NCI-H82 treated with DMSO at 0.1 percent for 48 hours (cell line): ENCODE results near the gene CHKA.

ENCODE experiments used
- DNase-seq: peaks from one replicate; lab custom pipeline; 2025; ENCODE audit not compliant: unreplicated experiment; lab: John Stamatoyannopoulos, UW

Gene CHKA

DNA sequence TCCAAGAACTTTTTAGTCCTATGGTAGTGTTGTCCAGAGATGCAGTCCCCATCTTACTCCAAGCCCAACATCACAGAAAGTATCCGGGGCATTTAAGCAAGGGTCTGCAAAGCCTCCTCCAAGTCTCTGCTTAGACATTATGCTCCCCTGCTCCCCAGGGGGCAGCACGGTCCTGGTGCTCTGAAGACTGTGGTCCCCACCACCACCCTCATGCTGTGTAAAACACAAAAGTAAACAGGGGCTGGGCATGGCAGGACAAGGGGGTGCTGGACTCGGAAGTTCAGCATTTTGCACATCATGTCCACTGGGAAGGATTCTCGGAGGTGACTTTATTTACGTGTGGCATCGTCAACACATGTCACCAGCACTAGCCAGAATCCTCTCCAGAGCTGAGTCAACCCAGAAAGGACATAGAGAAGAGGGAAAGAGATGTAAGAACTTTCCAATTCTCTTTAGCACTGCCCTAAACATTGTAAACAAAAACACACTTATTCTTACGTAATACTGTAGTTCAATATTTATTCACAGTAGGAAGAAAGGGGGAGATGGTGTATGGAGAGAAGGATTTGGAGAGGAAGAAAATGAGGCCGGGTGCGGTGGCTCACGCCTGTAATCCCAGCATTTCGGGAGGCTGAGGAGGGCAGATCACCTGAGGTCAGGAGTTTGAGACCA is 44.7 kb downstream of the CHKA start:
- DNase-seq: no peak

- no peak for DNase-seq
Observed at GRCh38 chr11:68074584-68075352, 46.4 kb downstream of the CHKA start.

GRCh38 chr11:68071281-68072048 is 49.7 kb downstream of the CHKA start:
- DNase-seq: no peak

GRCh38 chr11:68067991-68068390 is 53.2 kb downstream of the CHKA start:
- DNase-seq: no peak

- no peak for DNase-seq
Observed at GRCh38 chr11:68066742-68067141, 54.4 kb downstream of the CHKA start.

DNA sequence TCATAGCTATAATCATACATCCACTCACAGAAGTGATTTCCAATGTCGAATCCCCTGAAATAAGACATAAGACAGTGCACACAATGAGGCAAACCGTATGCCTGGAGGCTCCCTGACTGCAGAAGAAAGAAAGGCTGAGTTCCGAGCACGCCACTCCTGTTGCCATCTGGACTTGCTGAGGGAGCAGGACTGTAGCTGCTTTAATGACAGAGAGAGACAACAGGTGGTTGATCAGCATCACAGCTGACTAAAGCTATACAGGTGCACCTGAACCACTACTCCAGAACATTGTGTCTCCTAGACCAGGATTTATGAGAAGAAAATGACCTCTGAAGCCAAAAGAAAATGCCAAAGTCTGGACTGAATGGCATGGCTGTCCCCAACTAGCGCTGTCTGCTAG is 55.3 kb downstream of the CHKA start:
- DNase-seq: no peak

- DNase-seq: no peak
Observed at GRCh38 chr11:68064926-68065325, 56.3 kb downstream of the CHKA start.

DNA sequence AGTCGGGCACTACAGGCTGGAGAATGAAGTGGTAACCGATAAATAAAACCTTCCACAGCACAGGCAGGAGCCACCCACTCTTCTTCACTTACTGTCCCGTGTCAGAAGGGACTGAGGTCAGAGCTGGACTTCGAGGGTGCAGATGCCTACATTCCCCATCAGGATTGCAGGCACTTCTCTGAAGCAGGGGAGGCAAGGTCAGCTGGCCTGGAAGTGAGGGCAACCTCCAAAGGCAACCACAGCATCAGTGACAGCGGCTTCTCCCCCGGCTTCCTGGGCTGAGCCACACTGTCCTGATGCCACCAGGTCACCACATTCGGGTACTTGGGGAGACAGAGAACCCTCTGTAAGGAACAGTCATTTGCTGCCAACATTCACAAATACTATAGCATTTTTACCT is 59.7 kb downstream of the CHKA start:
- no peak for DNase-seq

DNA sequence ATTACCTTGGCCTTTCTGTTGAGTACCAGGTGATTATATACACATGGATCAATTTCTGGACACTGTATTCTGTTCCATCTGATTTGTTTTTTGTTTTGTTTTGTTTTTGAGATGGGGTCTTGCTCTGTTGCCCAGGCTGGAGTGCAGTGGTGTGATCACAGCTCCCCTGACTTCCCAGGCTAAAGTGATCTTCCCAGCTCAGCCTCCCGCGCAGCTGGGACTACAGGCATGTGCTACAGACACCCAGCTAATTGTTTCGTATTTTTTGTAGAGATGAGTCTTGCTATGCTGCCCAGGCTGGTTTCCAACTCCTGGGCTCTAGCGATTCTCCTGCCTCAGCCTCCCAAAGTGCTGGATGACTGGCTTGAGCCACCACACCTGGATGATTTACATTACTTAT is 63.4 kb downstream of the CHKA start:
- DNase-seq: no peak

DNA sequence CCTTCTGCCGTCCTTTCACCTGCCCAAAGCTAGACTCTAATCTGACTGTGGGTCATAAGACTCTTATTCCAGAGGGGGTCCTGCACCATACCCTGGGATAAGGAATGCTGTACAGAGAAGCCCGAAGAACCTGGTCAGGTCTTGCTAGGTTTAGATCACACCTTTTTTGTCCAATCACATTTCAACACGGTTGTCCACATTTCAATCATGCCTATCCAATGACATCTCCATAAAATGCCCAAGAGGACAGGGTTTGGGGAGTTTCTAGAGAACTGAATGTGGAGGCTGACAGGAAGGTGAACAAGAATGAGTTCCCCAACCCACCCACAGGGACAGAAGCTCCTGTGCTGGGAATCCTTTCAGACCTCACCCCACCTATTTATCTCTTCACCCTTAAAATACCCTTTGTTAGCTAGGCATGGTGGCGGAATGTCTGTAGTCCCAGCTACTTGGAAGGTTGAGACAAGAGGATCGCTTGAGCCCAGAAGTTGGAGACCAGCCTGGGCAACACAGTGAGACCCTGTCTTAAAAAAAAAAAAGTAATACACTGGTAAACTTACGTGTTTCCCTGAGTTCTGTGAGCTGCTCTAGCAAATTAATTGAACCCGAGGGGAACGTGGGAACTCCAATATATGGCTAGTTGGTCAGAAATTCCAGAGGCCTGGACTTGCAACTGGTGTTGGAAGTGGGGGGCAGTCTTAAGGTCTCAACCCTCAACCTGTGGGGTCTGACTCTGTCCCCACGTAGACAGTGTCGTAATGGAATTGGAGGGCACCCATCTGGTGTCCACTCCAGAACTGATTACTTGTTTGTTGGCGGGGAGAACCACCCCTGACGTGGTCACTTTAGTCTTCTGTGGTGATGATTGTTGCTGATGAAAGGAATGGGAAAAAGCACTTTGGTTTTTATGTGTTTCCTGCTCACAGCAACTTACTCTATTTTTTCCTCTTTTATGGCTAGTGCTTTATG is 64.6 kb downstream of the CHKA start:
- no peak for DNase-seq

DNA sequence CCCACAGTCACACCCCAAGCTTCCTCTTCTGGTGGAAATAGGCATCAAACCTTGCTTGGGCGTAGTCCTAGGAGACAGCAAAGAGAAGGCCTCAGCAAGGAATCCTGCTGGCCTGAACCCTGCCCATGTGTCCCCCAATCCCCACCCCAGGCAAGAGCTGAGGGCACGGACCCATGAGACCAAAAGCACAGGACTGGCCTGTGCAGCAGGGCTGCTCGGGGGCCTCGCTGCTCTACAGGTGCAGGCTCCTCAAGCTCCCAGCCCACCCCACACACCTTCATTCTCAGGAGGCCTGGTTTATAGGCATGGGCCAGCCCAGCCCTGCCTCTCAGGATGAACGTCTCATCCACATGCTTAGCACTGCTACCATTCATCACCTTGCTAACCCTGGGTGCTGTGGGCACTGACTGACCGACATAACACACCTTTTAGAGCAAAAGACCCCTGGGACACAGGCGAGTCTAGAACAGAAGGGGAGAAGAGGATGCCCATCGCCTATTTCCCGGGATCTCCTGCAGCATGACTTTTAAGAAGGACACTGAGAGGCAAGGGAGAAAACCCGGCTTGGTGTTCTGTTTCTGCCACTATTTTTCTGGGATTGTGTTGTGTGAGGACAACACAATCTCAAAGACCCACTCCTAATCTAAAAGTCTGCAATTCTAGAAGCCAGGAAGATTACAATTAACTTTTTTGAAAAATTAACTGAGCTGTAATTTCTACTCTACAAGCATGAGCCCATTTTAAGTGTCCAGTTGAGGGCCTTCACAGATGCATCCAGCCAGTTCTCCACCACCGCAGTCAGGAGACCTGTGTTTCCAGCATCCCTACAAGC is 67.0 kb downstream of the CHKA start:
- no peak for DNase-seq

DNA sequence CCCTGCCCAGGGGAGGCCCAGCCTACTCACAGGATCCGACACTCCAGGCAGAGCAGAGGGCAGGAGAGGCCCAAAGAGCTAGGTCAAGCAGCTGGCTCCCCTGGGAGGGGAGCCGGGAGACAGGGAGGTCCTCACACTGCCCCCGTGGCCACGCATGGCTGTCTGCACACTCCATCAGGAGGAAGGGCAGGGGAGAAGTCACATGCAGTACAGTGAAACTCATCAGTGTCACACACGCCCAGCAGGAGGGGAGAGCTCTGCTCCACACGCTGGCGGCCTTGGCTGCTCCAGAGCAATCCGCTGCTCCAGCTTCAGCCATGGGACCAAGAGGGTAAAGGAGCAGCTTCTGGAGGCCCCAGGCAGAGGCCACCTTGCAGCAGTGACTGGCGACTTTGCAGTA is 68.1 kb downstream of the CHKA start:
- DNase-seq: no peak

DNA sequence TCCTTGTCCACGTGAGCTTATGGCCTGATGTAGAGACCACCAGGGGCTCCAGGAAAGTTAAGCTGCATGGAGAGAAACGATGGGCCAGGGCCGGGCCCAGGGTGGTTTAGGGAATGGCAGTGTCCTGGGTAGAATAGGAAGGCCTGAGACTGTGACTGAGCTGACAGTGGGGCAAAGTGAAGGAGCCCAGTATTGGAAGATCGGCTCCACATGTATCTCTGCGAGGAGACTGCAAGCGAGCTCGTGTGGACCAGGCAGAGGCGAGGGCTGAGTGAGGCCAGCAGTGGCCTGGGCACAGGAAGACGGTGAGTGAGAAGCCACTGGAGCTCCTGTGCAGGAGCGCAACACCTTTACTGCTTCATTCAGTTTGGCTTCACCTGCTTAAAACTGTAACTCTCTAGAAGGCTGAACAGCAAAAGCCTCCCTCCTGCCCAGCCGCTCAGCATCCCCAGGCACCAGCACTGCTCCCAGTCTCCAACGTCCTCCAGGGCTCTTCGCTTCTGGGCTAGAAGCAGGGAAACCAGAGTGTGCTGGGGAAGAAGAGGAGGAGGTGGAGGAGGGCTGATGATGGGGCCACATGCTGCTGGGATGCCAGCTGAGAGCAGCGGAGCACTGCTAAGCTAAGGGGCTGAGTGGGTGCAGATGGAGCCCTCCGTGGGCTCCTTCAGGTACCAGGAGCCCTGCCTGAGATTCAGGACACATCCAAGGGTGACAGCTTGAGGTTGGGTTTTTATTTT is 68.9 kb downstream of the CHKA start:
- DNase-seq: no peak

DNA sequence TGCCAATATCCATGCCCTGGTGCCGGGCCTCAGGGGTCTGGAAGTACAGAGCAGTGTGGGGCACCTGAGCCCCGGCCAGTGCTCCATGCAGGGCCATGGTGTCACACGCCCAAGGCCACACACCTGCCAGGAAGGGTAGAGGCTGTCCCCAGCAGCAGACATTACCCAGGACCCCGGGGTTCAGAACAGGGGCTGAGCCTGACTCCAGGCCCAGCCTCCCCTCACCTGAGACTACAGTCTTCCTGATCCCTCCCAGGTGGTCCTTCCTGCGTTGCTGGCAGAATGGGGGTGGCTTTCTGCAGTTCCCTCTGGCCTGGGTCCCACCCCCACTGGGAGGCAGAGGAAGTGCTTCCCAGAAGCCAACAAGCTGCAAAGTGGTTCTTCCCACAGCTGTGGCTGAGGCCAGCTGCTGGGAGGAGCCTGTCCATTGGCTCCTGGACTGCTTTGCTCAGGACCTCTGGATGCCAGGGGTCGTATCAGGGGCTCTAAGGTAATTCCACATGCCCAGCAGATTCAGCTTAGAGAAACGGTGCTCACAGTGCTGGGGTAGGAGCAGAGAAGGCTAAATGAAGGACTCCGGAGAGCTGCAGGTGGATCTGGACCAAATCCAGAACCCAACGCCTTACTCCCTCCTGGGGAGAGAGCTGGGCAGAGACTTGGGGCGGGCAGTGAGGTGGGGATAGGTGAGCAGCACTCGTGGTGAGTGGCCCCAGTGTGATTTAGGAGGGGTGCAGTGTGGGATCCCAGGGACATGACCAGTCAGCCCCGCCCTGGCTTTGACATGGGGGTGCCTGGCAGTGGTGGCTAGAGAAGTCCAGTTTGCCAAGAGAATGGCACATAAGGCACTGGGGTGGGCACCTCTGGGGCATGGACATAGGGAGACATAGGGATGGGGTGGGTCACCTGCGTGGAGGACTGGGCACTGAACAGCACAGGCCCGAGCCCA is 69.7 kb downstream of the CHKA start:
- no peak for DNase-seq

GRCh38 chr11:68050371-68050841 is 70.8 kb downstream of the CHKA start:
- DNase-seq: no peak

DNA sequence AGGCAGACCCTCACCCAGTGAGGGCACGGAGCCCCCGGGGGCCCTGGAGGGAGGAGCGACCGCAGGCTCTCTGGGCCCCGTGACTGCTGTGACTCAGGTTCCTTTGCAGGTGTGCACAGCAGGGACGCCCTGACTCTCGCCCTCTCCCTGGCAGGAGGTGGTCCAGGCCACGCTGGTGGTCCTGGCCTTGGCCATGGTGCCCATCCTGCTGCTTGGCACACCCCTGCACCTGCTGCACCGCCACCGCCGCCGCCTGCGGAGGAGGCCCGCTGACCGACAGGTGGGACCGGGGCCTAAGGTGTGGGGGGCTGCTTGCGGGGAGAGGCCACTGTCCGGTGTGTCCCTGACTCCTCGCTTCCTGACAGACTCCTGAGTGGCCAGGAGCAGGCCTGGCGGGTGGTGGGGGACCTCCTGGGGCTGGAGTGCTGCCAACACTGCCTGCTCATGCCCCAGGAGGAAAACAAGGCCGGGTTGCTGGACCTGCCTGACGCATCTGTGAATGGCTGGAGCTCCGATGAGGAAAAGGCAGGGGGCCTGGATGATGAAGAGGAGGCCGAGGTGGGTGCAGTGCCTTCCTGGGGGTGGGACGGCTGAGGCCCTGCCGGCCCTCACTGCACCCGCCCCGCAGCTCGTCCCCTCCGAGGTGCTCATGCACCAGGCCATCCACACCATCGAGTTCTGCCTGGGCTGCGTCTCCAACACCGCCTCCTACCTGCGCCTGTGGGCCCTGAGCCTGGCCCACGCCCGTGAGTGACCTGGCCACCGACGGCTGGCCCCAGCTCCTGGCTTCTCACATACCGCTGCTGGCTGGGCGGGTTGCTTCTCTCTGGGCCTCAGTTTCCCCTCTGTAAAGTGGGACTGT is 71.4 kb downstream of the CHKA start:
- no peak for DNase-seq
